ENCODE results near the gene SELENOP.
A peak's percentile ranks its signal among the peaks of the same experiment; 100 is the strongest.

SELENOP gene

GRCh38 chr5:42787845-42788244, 23.8 kb downstream of the SELENOP start:
- no peak for FAIRE-seq

- no peak for FAIRE-seq
Measured at GRCh38 chr5:42787073-42787472, 24.6 kb downstream of the SELENOP start.

DNA sequence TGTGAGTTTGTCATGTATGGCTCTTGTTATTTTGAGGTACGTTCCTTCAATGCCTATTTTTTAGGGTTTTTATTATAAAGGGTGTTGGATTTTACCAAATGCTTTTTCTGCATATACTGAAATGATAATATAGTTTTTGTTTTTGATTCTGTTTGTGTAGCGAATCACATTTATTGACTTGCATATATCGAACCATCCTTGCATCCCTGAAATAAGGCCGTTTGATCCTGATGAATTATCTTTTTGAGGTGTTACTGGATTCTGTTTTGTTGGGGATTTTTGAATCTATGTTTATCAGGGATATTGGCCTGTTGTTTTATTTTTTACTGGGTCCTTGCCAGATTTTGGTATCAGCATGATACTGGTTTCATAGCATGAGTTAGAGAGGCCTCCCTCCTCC, 25.9 kb downstream of the SELENOP start:
- FAIRE-seq = no peak

- FAIRE-seq = no peak
Measured at GRCh38 chr5:42784132-42784531, 27.6 kb downstream of the SELENOP start.

GRCh38 chr5:42781584-42781983, 30.1 kb downstream of the SELENOP start:
- no peak for FAIRE-seq

- FAIRE-seq = no peak
Measured at GRCh38 chr5:42779083-42779482, 32.6 kb downstream of the SELENOP start.

- no peak for FAIRE-seq
Measured at GRCh38 chr5:42772265-42772993, 39.3 kb downstream of the SELENOP start.

DNA sequence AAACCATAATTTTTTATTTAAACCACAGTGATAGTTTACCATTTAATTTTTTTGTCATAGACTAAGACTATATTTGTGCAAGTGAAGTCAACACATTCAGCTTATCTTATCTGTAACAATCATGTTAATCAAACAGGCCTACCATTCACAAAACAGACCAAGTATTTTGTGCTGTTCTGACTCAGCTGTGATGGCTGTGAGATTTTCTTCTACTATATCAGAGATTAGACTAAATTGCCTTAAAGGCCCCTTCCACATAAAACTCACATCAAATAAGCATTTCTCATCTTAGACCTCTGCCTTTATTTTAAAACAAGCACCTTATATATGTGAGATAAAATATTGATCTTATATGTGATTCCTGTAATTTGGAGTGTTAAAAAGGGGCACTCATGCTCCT, 41.7 kb downstream of the SELENOP start:
- FAIRE-seq = no peak

DNA sequence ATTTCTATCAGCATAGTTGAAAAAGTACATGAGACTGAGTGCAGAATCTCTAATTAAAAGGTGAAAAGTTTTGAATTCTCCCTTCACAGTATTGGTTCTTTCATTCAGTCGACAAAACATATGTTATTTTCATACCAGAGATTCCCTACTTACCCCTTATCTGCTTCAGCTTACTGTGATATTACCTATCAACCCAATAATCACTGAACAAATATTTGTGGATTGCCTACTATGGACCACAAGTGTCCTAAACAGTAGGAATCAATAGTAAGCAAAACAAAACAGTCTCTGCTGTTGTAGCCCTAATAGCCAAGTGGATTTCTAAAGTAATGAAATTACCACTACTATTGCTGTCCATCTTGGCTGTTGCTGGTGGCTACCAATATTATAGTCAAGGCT, 43.6 kb downstream of the SELENOP start:
- no peak for FAIRE-seq

GRCh38 chr5:42767491-42768105, 44.1 kb downstream of the SELENOP start:
- FAIRE-seq = peak; percentile 93

- no peak for FAIRE-seq
Measured at GRCh38 chr5:42761791-42762190, 49.9 kb downstream of the SELENOP start.

GRCh38 chr5:42760426-42760825, 51.3 kb downstream of the SELENOP start:
- FAIRE-seq = no peak

- no peak for FAIRE-seq
Measured at GRCh38 chr5:42759456-42759855, 52.2 kb downstream of the SELENOP start.

DNA sequence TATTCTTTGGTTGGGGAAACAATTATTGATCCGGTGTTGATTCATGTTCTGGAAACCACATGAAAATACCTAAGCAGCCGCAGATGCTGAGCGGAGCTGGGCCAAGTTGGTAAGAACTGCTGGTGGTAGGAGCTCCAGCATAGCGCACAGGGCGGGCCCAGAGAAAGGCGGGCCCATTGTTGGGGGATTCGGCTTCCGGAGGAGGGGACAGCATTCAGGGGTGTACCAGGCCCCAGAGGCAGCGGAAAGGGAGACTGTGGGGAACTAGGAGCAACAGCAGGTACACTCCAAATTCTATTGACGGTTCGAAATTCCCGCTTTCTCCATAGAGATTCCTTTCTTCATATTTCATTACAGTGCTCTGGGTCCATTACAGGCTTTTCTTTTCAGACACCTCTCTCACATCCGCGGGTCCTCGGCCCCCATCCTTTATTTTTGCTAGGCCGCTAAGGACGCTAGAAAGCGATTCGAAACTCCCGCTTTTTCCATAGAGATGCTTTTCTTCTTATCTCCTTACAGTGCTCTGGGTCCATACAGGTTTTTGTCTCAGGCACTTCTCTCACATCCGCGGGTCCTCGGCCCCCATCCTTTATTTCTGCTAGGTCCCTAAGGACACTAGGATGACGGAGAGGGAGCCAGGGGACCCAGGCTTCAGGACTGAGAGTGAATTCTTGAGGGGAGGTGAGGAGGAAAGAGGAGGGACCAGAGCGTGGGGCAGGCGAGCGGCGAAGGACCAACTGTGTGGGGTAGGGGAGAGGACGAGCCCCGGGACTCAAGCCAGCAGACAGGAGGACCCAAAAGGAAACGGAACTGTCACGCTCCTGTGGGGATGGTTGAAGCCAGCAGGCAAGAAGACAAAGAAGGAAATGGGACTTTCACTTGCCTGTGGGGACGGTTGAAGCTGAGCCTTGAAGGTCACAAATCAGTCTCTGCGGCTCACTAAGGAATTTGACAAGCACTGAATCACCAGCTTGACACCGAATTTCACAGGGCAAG, 54.8 kb downstream of the SELENOP start, which contains the start of gene CCDC152:
TSS of gene CCDC152 (plus strand) at position 213 of the 996 bp plus-strand sequence. CDS start 2,304 bp downstream, outside the sequence.
- no peak for FAIRE-seq

GRCh38 chr5:42753099-42753498, 58.6 kb downstream of the SELENOP start:
- no peak for FAIRE-seq

- no peak for FAIRE-seq
Measured at GRCh38 chr5:42751044-42751443, 60.6 kb downstream of the SELENOP start.

- FAIRE-seq = no peak
Measured at GRCh38 chr5:42750507-42750906, 61.2 kb downstream of the SELENOP start.

Measured in TTC549 (cell line).